CD4-positive, alpha-beta T cell treated with Interleukin-10 for 1 hour (primary cell): ENCODE results near the gene PCDHB15.
"Not testable (repeated sequence)": the region's sequence is repeated elsewhere in the genome, so short reads cannot be mapped to it uniquely, and the experiment has no call there.

Experiments used
- DNase-seq: peaks from one replicate; pipeline ENCODE4 v3.0.0-alpha.2; 2020

PCDHB15 gene

GRCh38 chr5:141245250-141245717 lies at the start of gene PCDHB15:
Gene PCDHB15, plus strand, starts transcription at chr5:141245395. Its CDS starts 184 bp downstream, at chr5:141245579.
- peak; percentile 11 for DNase-seq

GRCh38 chr5:141196363-141196762 lies 48.8 kb upstream of the PCDHB15 start:
- no peak for DNase-seq

GRCh38 chr5:141199359-141200235 lies 45.6 kb upstream of the PCDHB15 start, which contains the start of gene PCDHB11:
Gene PCDHB11, plus strand, starts transcription at chr5:141199627. Its CDS starts 148 bp downstream, at chr5:141199775.
- no peak for DNase-seq

GRCh38 chr5:141201126-141201525 lies 44.1 kb upstream of the PCDHB15 start:
- DNase-seq = not testable (repeated sequence)

- DNase-seq = not testable (repeated sequence)
These were observed 43.5 kb upstream of the PCDHB15 start for GRCh38 chr5:141201646-141202045.

GRCh38 chr5:141208478-141208877 lies 36.7 kb upstream of the PCDHB15 start, which contains the start of gene PCDHB12:
Gene PCDHB12, plus strand, starts transcription at chr5:141208719. Its CDS starts 189 bp downstream, at chr5:141208908.
- DNase-seq = no peak

- DNase-seq = not testable (repeated sequence)
These were observed 34.9 kb upstream of the PCDHB15 start for GRCh38 chr5:141210281-141210680.

GRCh38 chr5:141210849-141211248 lies 34.3 kb upstream of the PCDHB15 start:
- DNase-seq = not testable (repeated sequence)

GRCh38 chr5:141213656-141214339 lies 31.4 kb upstream of the PCDHB15 start, which contains the start of gene PCDHB13:
Gene PCDHB13, plus strand, starts transcription at chr5:141213919. Its CDS starts 205 bp downstream, at chr5:141214124.
- DNase-seq = peak; percentile 12

- not testable (repeated sequence) for DNase-seq
These were observed 30.6 kb upstream of the PCDHB15 start for GRCh38 chr5:141214583-141214982.

- not testable (repeated sequence) for DNase-seq
These were observed 29.7 kb upstream of the PCDHB15 start for GRCh38 chr5:141215504-141215903.

- DNase-seq = not testable (repeated sequence)
These were observed 29.2 kb upstream of the PCDHB15 start for GRCh38 chr5:141216035-141216434.

GRCh38 chr5:141223112-141223783 lies 21.9 kb upstream of the PCDHB15 start, which contains the start of gene PCDHB14:
Gene PCDHB14, plus strand, starts transcription at chr5:141223343. Its CDS starts 163 bp downstream, at chr5:141223506.
- DNase-seq = peak; percentile 14

GRCh38 chr5:141224844-141225243 lies 20.4 kb upstream of the PCDHB15 start:
- not testable (repeated sequence) for DNase-seq

GRCh38 chr5:141225421-141225820 lies 19.8 kb upstream of the PCDHB15 start:
- DNase-seq = not testable (repeated sequence)

- no peak for DNase-seq
These were observed 11.0 kb upstream of the PCDHB15 start for GRCh38 chr5:141234109-141234667.

GRCh38 chr5:141235922-141236321 lies 9.3 kb upstream of the PCDHB15 start:
- not testable (repeated sequence) for DNase-seq

- DNase-seq = no peak
These were observed 8.5 kb upstream of the PCDHB15 start for GRCh38 chr5:141236516-141237313.

GRCh38 chr5:141241496-141241895 lies 3.7 kb upstream of the PCDHB15 start:
- no peak for DNase-seq

- DNase-seq = not testable (repeated sequence)
These were observed 1.8 kb downstream of the PCDHB15 start for GRCh38 chr5:141246971-141247370.

GRCh38 chr5:141247434-141247833 lies 2.2 kb downstream of the PCDHB15 start:
- not testable (repeated sequence) for DNase-seq
